Calu3 (cell line): ENCODE data around the gene GLDN. TPM values are rescaled to one million over a fixed set of nuclear protein-coding genes. Genes with fewer than 3 reads are reported as not detected.

ENCODE experiments used
- BruUV-seq: library from RNA; stranded (reverse); fragments of 400-500 nt; replicated peaks from 2 replicates; lab custom pipeline; 2021; lab: Mats Ljungman, UMichigan
- CTCF ChIA-PET: fragments of 300-600 bp; sonication (Branson Sonifier 250); formaldehyde crosslinking; loops from one replicate; lab custom pipeline; 2022; ENCODE audit warnings: antibody characterized with exemption; lab: Charles Lee
- DNase-seq: peaks from one replicate; pipeline ENCODE4 v3.0.0; 2022
- H3K27ac Mint-ChIP-seq: one replicate; pipeline ENCODE4 v1.8.0; 2022; ENCODE audit warnings: mixed read lengths; ENCODE audit not compliant: unreplicated experiment
- H3K27me3 Mint-ChIP-seq: one replicate; pipeline ENCODE4 v1.8.0; 2022; ENCODE audit warnings: mixed read lengths; ENCODE audit not compliant: unreplicated experiment
- H3K36me3 Mint-ChIP-seq: one replicate; pipeline ENCODE4 v1.8.0; 2022; ENCODE audit warnings: mild to moderate bottlenecking, moderate library complexity, mixed read lengths; ENCODE audit not compliant: insufficient read depth, unreplicated experiment
- H3K4me1 Mint-ChIP-seq: one replicate; pipeline ENCODE4 v1.8.0; 2022; ENCODE audit warnings: mild to moderate bottlenecking, low read depth, mixed read lengths; ENCODE audit not compliant: unreplicated experiment
- H3K4me3 Mint-ChIP-seq: one replicate; pipeline ENCODE4 v1.8.0; 2022; ENCODE audit warnings: mild to moderate bottlenecking, low read depth, moderate library complexity, mixed read lengths; ENCODE audit not compliant: unreplicated experiment
- H3K9me3 Mint-ChIP-seq: one replicate; pipeline ENCODE4 v1.8.0; 2022; ENCODE audit warnings: low read depth, mixed read lengths; ENCODE audit not compliant: unreplicated experiment
- CTCF ChIP-seq: fragments of 200-600 bp; IDR thresholded peaks from one replicate; pipeline ENCODE4 v1.8.0; 2022; ENCODE audit warnings: antibody characterized with exemption; ENCODE audit not compliant: unreplicated experiment
- intact Hi-C: fragments of 100-400 bp; cut with micrococcal nuclease; formaldehyde crosslinking; loops from one replicate; pipeline ENCODE4 v1.10.0; 2022; ENCODE audit not compliant: unreplicated experiment
- total RNA-seq: library from RNA; stranded (reverse); gene quantifications from 2 replicates; pipeline ENCODE4 v1.2.3, GENCODE V29; 2022

The GLDN gene
- total RNA-seq, 1 experiment from 2014 or later = not detected

GRCh38 chr15:51356983-51357382 is 15.5 kb downstream of the GLDN start:
- H3K27me3 Mint-ChIP-seq = peaks cover 33% of the 10 kb centered on the region
- no peaks in the 10 kb centered on the region for H3K36me3 Mint-ChIP-seq
- CTCF ChIA-PET = no interaction called here
- H3K27ac Mint-ChIP-seq = no peak overlapping the region
- no peak for TF ChIP-seq CTCF
- intact Hi-C loops = no loop called here
- DNase-seq = no peak
- no peak overlapping the region for H3K4me3 Mint-ChIP-seq
- no peaks in the 10 kb centered on the region for H3K9me3 Mint-ChIP-seq
- BruUV-seq = no TSS peak
- H3K4me1 Mint-ChIP-seq = no peaks in the 10 kb centered on the region

DNA sequence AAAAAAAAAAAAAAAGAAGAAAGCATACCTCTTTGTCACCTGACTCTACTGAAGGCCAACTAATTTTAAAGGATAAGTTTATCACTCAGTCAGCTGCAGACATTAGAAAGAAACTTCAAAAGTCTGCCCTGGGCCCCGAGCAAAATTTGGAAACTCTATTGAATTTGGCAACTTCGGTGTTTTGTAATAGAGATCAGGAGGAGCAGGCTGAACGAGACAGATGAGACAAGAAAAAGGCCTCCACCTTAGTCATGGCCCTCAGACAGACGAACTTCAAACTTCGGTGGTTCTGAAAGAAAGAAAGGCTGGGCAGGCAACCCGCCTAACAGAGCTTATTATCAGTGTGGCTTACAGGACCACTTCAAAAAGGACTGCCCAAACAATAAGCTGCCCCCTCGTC is 18.5 kb downstream of the GLDN start:
- DNase-seq = no peak
- BruUV-seq = no TSS peak
- intact Hi-C loops = no loop called here
- H3K27me3 Mint-ChIP-seq = peaks cover 3% of the 10 kb centered on the region
- H3K36me3 Mint-ChIP-seq = no peaks in the 10 kb centered on the region
- no peaks in the 10 kb centered on the region for H3K9me3 Mint-ChIP-seq
- no peak for TF ChIP-seq CTCF
- no peak overlapping the region for H3K27ac Mint-ChIP-seq
- H3K4me1 Mint-ChIP-seq = no peaks in the 10 kb centered on the region
- CTCF ChIA-PET = no interaction called here
- H3K4me3 Mint-ChIP-seq = no peak overlapping the region

GRCh38 chr15:51363383-51363782 is 21.9 kb downstream of the GLDN start:
- Mint-ChIP-seq H3K4me1 (peaks cover 5% of the 10 kb centered on the region), H3K4me3 (no peak overlapping the region), H3K27me3 (no peaks in the 10 kb centered on the region), H3K36me3 (no peaks in the 10 kb centered on the region), H3K27ac (no peak overlapping the region), H3K9me3 (no peaks in the 10 kb centered on the region)
- intact Hi-C loops = no loop called here
- CTCF ChIA-PET = interaction anchor here (0.8 to 1.0 kb wide), 2 partner anchors 83 to 113 kb away, joined by 3 read pairs; no protein-coding TSS in a partner anchor
- TF ChIP-seq CTCF = no peak
- no peak for DNase-seq
- no TSS peak for BruUV-seq

DNA sequence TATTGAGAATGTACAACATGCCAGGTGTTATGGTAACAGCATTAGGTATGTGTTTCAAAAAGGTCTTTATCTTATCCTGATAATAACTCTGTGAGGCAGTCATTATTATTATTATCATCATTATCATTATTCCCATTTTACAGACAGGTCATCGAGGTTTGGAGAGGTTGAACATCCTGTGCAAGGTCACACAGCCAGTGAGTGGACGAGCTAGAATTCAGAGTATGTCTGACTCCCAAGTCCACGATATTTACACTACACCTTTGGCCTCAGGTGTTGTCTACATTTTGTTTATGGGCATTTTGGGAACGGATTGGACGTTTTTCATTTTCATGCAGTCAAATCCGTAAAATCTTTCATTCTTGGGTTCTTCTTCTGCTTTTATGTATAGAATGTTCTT is 24.0 kb downstream of the GLDN start:
- DNase-seq = no peak
- CTCF ChIA-PET = no interaction called here
- H3K4me1 Mint-ChIP-seq = peaks cover 5% of the 10 kb centered on the region
- no peak overlapping the region for H3K4me3 Mint-ChIP-seq
- intact Hi-C loops = no loop called here
- no peak for TF ChIP-seq CTCF
- H3K27ac Mint-ChIP-seq = no peak overlapping the region
- no peaks in the 10 kb centered on the region for H3K36me3 Mint-ChIP-seq
- BruUV-seq = no TSS peak
- no peaks in the 10 kb centered on the region for H3K9me3 Mint-ChIP-seq
- no peaks in the 10 kb centered on the region for H3K27me3 Mint-ChIP-seq
